Hepatocyte (in vitro differentiated cells): ENCODE measurements around the gene COTL1. TPM values are rescaled to one million over a fixed set of nuclear protein-coding genes. Genes with fewer than 3 reads are reported as not detected.
"Not testable (repeated sequence)": the region's sequence is repeated elsewhere in the genome, so short reads cannot be mapped to it uniquely, and the experiment has no call there.

Experiments used
- DNase-seq: peaks from one replicate; pipeline ENCODE4 v3.0.0-alpha.2; 2016; ENCODE audit warnings: low spot score
- H2AFZ ChIP-seq: fragments of 200-600 bp; sonication (generic); 2 replicates; pipeline ENCODE4 v1.6.0; 2016; ENCODE audit warnings: antibody characterized with exemption, mild to moderate bottlenecking
- H3K27ac ChIP-seq: fragments of 200-600 bp; sonication (generic); 2 replicates; pipeline ENCODE4 v1.5.1; 2016; ENCODE audit warnings: mild to moderate bottlenecking
- H3K27me3 ChIP-seq: fragments of 200-600 bp; sonication (generic); 2 replicates; pipeline ENCODE4 v1.6.1; 2016
- H3K36me3 ChIP-seq: fragments of 200-600 bp; sonication (generic); replicated peaks from 2 replicates; pipeline ENCODE4 v1.5.1; 2016; ENCODE audit warnings: low read depth; ENCODE audit not compliant: insufficient read depth
- H3K4me1 ChIP-seq: fragments of 200-600 bp; sonication (generic); 2 replicates; pipeline ENCODE4 v1.5.1; 2016; ENCODE audit warnings: mild to moderate bottlenecking, moderate library complexity; ENCODE audit not compliant: insufficient read depth
- H3K4me2 ChIP-seq: fragments of 200-600 bp; sonication (generic); 2 replicates; pipeline ENCODE4 v1.6.0; 2016
- H3K4me3 ChIP-seq: fragments of 200-600 bp; sonication (generic); 2 replicates; pipeline ENCODE4 v1.5.1; 2016; ENCODE audit warnings: mild to moderate bottlenecking
- H3K79me2 ChIP-seq: fragments of 200-600 bp; sonication (generic); 2 replicates; pipeline ENCODE4 v1.6.0; 2017; ENCODE audit warnings: mild to moderate bottlenecking
- H3K9me2 ChIP-seq: fragments of 200-600 bp; sonication (generic); replicated peaks from 2 replicates; pipeline ENCODE4 v1.6.0; 2017; ENCODE audit warnings: mild to moderate bottlenecking; ENCODE audit not compliant: insufficient read depth
- H3K9me3 ChIP-seq: fragments of 200-600 bp; sonication (generic); 2 replicates; pipeline ENCODE4 v1.5.1; 2016; ENCODE audit warnings: low read depth, mild to moderate bottlenecking
- H4K20me1 ChIP-seq: fragments of 200-600 bp; sonication (generic); 2 replicates; pipeline ENCODE4 v1.6.0; 2016; ENCODE audit warnings: mild to moderate bottlenecking; ENCODE audit not compliant: insufficient read depth, poor library complexity, severe bottlenecking
- CTCF ChIP-seq: fragments of 200-600 bp; sonication (generic); IDR thresholded peaks from 2 replicates; pipeline ENCODE4 v1.5.1; 2016; ENCODE audit warnings: antibody characterized with exemption, mild to moderate bottlenecking; ENCODE audit not compliant: poor library complexity
- EZH2 ChIP-seq: fragments of 200-600 bp; sonication (generic); IDR thresholded peaks from 2 replicates; pipeline ENCODE4 v1.6.1; 2016; ENCODE audit warnings: antibody characterized with exemption, mild to moderate bottlenecking, borderline replicate concordance
- EZH2phosphoT487 ChIP-seq: fragments of 200-600 bp; sonication (generic); IDR thresholded peaks from one replicate; pipeline ENCODE4 v1.6.1; 2018; ENCODE audit warnings: antibody characterized with exemption, mild to moderate bottlenecking, low read depth, moderate library complexity; ENCODE audit not compliant: unreplicated experiment, severe bottlenecking
- WGBS: methylation state at CpG from one replicate; pipeline ENCODE4 v1.1.6; 2016; ENCODE audit warnings: low lambda C conversion rate; ENCODE audit errors: missing lambda C conversion rate; 5-methylcytosine and 5-hydroxymethylcytosine counted together
- polyA plus RNA-seq: library from polyadenylated mRNA; unstranded; fragments of >200 nt; fragmentation: Nextera tagmentation; extraction: Ambion mirVana; gene quantifications from 2 replicates; pipeline ENCODE4 v1.2.1, GENCODE V29; 2016
- total RNA-seq: library from RNA; depleted of rRNA; stranded (reverse); fragments of >200 nt; gene quantifications from 2 replicates; pipeline ENCODE4 v1.2.3, GENCODE V29; 2014

COTL1 gene
- total and polyA plus RNA-seq, 2 experiments from 2014 or later = 30.1 to 104 TPM

- H3K9me3 ChIP-seq = no peaks in the 10 kb centered on the region
- no peaks in the 10 kb centered on the region for H3K36me3 ChIP-seq
- no peak overlapping the region for H3K27ac ChIP-seq
- H2AFZ ChIP-seq = no peak overlapping the region
- no peak overlapping the region for H3K4me2 ChIP-seq
- DNase-seq = no peak
- H3K79me2 ChIP-seq = no peaks in the 10 kb centered on the region
- no peaks in the 10 kb centered on the region for H3K9me2 ChIP-seq
- no peaks in the 10 kb centered on the region for H3K27me3 ChIP-seq
- H4K20me1 ChIP-seq = no peaks in the 10 kb centered on the region
- no peak overlapping the region for H3K4me3 ChIP-seq
- H3K4me1 ChIP-seq = no peaks in the 10 kb centered on the region
- WGBS = 68% methylated on average over 10 of the region's 10 CpGs
- TF ChIP-seq EZH2phosphoT487 = no peak
- no peak for TF ChIP-seq EZH2
- TF ChIP-seq CTCF = no peak
These were observed 11.7 kb upstream of the COTL1 start for GRCh38 chr16:84629580-84629979.

GRCh38 chr16:84628226-84628731 is 10.4 kb upstream of the COTL1 start:
- DNase-seq = no peak
- 83% methylated on average over 7 of the region's 7 CpGs for WGBS

GRCh38 chr16:84625556-84625955 is 7.7 kb upstream of the COTL1 start:
- no peak overlapping the region for H2AFZ ChIP-seq
- TF ChIP-seq EZH2phosphoT487 (no peak), EZH2 (no peak), CTCF (no peak)
- no peak overlapping the region for H3K27ac ChIP-seq
- DNase-seq = no peak
- no peaks in the 10 kb centered on the region for H3K36me3 ChIP-seq
- no peaks in the 10 kb centered on the region for H3K9me2 ChIP-seq
- H3K4me2 ChIP-seq = no peak overlapping the region
- no peaks in the 10 kb centered on the region for H3K4me1 ChIP-seq
- no peaks in the 10 kb centered on the region for H4K20me1 ChIP-seq
- no peaks in the 10 kb centered on the region for H3K79me2 ChIP-seq
- no peak overlapping the region for H3K4me3 ChIP-seq
- no peaks in the 10 kb centered on the region for H3K27me3 ChIP-seq
- no peaks in the 10 kb centered on the region for H3K9me3 ChIP-seq
- WGBS = 92% methylated on average over 6 of the region's 6 CpGs

More at GRCh38 chr16:84628226-84628731, 10.4 kb upstream of the COTL1 start:
- no peak overlapping the region for H3K27ac ChIP-seq
- no peaks in the 10 kb centered on the region for H3K9me2 ChIP-seq
- H3K9me3 ChIP-seq = no peaks in the 10 kb centered on the region
- no peak overlapping the region for H2AFZ ChIP-seq
- H3K79me2 ChIP-seq = no peaks in the 10 kb centered on the region
- no peak overlapping the region for H3K4me2 ChIP-seq
- no peaks in the 10 kb centered on the region for H3K27me3 ChIP-seq
- no peak overlapping the region for H3K4me3 ChIP-seq
- H3K4me1 ChIP-seq = no peaks in the 10 kb centered on the region
- H3K36me3 ChIP-seq = no peaks in the 10 kb centered on the region
- TF ChIP-seq EZH2 (no peak), EZH2phosphoT487 (no peak), CTCF (no peak)
- H4K20me1 ChIP-seq = no peaks in the 10 kb centered on the region

- not testable (repeated sequence) for H3K9me2 ChIP-seq, H3K36me3 ChIP-seq, H3K27ac ChIP-seq, H3K9me3 ChIP-seq, DNase-seq, H3K4me3 ChIP-seq, H3K4me1 ChIP-seq, H4K20me1 ChIP-seq, H3K4me2 ChIP-seq, H3K27me3 ChIP-seq, H2AFZ ChIP-seq
- H3K79me2 ChIP-seq = peaks cover 14% of the 10 kb centered on the region
- WGBS = 84% methylated on average over 10 of the region's 10 CpGs
These were observed 3.0 kb upstream of the COTL1 start for GRCh38 chr16:84620913-84621312.
